ENCODE data around the gene OBI1.

Gene OBI1

GRCh38 chr13:78658630-78659449, at the start of gene OBI1:
Gene OBI1 (minus strand): TSS chr13:78659155. CDS start chr13:78659120, 35 bp downstream.
- DNase-seq (ENCODE audit: low spot score) = peak; percentile 85
- TF ChIP-seq, protein P1, sequence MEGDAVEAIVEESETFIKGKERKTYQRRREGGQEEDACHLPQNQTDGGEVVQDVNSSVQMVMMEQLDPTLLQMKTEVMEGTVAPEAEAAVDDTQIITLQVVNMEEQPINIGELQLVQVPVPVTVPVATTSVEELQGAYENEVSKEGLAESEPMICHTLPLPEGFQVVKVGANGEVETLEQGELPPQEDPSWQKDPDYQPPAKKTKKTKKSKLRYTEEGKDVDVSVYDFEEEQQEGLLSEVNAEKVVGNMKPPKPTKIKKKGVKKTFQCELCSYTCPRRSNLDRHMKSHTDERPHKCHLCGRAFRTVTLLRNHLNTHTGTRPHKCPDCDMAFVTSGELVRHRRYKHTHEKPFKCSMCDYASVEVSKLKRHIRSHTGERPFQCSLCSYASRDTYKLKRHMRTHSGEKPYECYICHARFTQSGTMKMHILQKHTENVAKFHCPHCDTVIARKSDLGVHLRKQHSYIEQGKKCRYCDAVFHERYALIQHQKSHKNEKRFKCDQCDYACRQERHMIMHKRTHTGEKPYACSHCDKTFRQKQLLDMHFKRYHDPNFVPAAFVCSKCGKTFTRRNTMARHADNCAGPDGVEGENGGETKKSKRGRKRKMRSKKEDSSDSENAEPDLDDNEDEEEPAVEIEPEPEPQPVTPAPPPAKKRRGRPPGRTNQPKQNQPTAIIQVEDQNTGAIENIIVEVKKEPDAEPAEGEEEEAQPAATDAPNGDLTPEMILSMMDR (IDR thresholded peaks at IDR 0.05; ENCODE audit: extremely low read depth, missing control alignments) = no peak

- TF ChIP-seq, protein P1 (IDR thresholded peaks at IDR 0.05; ENCODE audit: extremely low read depth, missing control alignments) = no peak
- no peak for DNase-seq (ENCODE audit: low spot score)
Observed at GRCh38 chr13:78701383-78701782, 42.4 kb upstream of the OBI1 start.

GRCh38 chr13:78700121-78700910, 41.4 kb upstream of the OBI1 start:
- no peak for DNase-seq (ENCODE audit: low spot score)

GRCh38 chr13:78689011-78689410, 30.1 kb upstream of the OBI1 start:
- no peak for DNase-seq (ENCODE audit: low spot score)
- TF ChIP-seq, protein P1 (IDR thresholded peaks at IDR 0.05; ENCODE audit: extremely low read depth, missing control alignments) = no peak

More at GRCh38 chr13:78700121-78700910, 41.4 kb upstream of the OBI1 start:
- TF ChIP-seq, protein P1 (IDR thresholded peaks at IDR 0.05; ENCODE audit: extremely low read depth, missing control alignments) = no peak

DNA sequence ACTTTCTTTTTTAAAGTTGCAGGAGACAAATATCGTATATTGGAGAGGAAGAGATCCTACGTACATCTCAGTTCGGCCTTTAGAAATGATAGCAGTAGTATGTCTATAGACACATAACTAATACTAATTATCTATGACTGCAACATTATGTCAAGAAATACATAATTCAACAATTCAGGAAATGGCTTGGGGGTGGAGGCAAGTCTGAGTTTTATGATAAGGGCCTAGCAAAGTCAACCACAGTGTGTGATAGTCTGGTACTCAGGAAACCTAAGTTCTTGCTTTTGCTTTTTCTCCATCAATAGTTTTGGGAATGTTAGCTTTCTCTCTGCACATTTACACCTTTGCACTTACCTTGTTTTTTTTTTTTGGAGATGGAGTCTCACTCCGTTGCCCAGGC, 27.5 kb upstream of the OBI1 start:
- DNase-seq (ENCODE audit: low spot score) = no peak
- TF ChIP-seq, protein P1 (IDR thresholded peaks at IDR 0.05; ENCODE audit: extremely low read depth, missing control alignments) = no peak

GRCh38 chr13:78680576-78681350, 21.8 kb upstream of the OBI1 start:
- no peak for DNase-seq (ENCODE audit: low spot score)
- TF ChIP-seq, protein P1 (IDR thresholded peaks at IDR 0.05; ENCODE audit: extremely low read depth, missing control alignments) = no peak

Measured in GM20000 (cell line).